AG04449 (cell line): ENCODE data around the gene SEMA3A.

Experiments used
- CTCF ChIA-PET: fragments of 350-600 bp; formaldehyde crosslinking; extraction: SDS; loops from one replicate; lab custom pipeline; 2021; ENCODE audit warnings: antibody characterized with exemption; lab: Yijun Ruan, JAX
- POLR2A ChIA-PET: fragments of 400-600, 350-600 bp; formaldehyde crosslinking; extraction: SDS; loops from one replicate; lab custom pipeline; 2020; ENCODE audit warnings: antibody characterized with exemption, inconsistent platforms; lab: Yijun Ruan, JAX
- DNase-seq: peaks from one replicate; pipeline ENCODE4 v3.0.0-alpha.2; 2010; ENCODE audit warnings: low read depth, low spot score
- H3K4me3 ChIP-seq: 2 replicates; pipeline ENCODE4 v1.5.1; 2011; ENCODE audit warnings: low read depth, mild to moderate bottlenecking, control low read depth, low read length
- CTCF ChIP-seq: IDR thresholded peaks from one replicate; pipeline ENCODE4 v1.5.1; 2011; ENCODE audit warnings: mild to moderate bottlenecking, moderate library complexity, low read length, control low read depth, inconsistent platforms; ENCODE audit not compliant: insufficient read depth; ENCODE audit errors: missing control alignments

Gene SEMA3A

GRCh38 chr7:84117304-84117703 lies 77.3 kb downstream of the SEMA3A start:
- TF ChIP-seq CTCF: no peak
- no peak for DNase-seq
- POLR2A ChIA-PET: no interaction called here
- CTCF ChIA-PET: no interaction called here
- no peak overlapping the region for H3K4me3 ChIP-seq

DNA sequence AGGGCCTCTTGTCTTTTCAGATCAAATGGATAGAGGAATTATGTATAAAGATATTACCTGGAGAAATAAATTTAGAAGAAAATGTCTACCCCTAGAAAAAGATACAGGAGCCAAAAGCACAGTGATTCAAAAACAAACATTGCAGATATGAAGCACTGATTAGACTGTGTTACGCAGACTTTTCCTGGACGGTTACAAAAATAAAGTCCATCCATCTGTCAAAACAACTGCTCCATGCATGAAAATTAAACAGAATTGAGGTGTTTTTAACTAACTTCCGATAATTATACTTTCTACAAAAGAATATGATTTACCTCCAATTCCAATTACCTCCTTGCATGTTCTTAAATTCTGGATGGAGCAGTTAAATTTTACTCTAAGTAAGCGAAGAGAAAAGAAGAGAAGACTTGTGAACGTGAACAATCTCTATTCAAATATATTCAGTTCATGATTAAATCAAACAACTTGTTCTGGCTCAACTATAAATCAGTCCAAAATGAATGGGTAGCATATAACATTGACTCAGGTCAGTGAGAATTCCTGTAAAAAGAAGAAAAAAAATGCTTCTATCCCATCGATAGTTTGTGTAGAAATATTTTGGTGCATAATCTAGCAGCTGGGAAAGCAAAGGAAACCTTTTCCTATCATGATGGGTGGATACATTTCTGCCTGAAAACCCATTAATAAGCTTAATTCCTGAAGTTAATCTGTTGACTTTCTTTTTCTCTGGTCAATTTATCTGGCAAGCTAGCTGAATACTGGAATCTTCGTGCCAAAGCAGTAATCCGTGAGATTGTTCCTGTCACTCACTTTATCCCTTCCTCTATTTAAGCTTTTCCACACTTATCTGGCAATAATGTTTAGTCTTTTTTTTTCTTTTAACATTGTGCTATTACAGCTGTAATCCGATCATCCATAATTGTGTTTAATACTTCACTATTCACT lies 80.4 kb downstream of the SEMA3A start:
- POLR2A ChIA-PET: interaction anchor here (0.5 kb wide), 1 partner anchor 75 kb away, joined by 3 read pairs; no protein-coding TSS in a partner anchor
- TF ChIP-seq CTCF: no peak

GRCh38 chr7:84113286-84113685 lies 81.3 kb downstream of the SEMA3A start:
- no peak for DNase-seq
- no peak overlapping the region for H3K4me3 ChIP-seq
- ChIA-PET POLR2A (no interaction called here), CTCF (interaction anchor here (1.0 kb wide), 1 partner anchor 12 kb away, joined by 6 read pairs; no protein-coding TSS in a partner anchor)
- TF ChIP-seq CTCF: no peak

More for the DNA sequence above, 80.4 kb downstream of the SEMA3A start:
- H3K4me3 ChIP-seq: no peak overlapping the region
- DNase-seq: no peak
- CTCF ChIA-PET: no interaction called here

GRCh38 chr7:84112771-84113170 lies 81.8 kb downstream of the SEMA3A start:
- no peak for TF ChIP-seq CTCF
- ChIA-PET CTCF (interaction anchor here (1.0 kb wide), 1 partner anchor 11 kb away, joined by 6 read pairs; no protein-coding TSS in a partner anchor), POLR2A (no interaction called here)
- no peak for DNase-seq
- H3K4me3 ChIP-seq: no peak overlapping the region

DNA sequence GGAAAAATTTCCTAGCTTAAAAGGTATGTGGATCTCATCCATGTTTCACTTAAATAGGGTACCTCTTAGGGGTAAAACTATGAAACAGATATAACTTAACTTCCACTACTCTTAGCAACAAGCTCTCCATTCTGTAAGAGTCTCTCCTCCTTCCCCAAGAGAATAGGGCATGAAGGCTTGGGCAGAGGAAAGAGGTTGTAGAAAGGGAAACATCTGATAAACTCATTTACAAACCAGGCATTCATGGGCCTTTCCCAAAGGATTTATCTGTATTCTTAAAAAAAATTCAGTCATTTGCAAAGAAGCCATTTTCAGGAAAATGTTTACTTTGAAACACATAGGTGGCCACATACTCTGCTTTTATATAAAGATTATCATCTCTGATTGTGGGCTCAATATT lies 82.7 kb downstream of the SEMA3A start:
- TF ChIP-seq CTCF: no peak
- CTCF ChIA-PET: no interaction called here
- no peak for DNase-seq
- POLR2A ChIA-PET: no interaction called here
- H3K4me3 ChIP-seq: no peak overlapping the region

- no peak for DNase-seq
- TF ChIP-seq CTCF: no peak
- CTCF ChIA-PET: no interaction called here
- no peak overlapping the region for H3K4me3 ChIP-seq
- POLR2A ChIA-PET: no interaction called here
Measured at GRCh38 chr7:84110400-84110799, 84.2 kb downstream of the SEMA3A start.
